ENCODE results near the gene H1-8. TPM values are rescaled to one million over a fixed set of nuclear protein-coding genes. Genes with fewer than 3 reads are reported as not detected.
A peak's percentile ranks its signal among the peaks of the same experiment; 100 is the strongest.

The H1-8 gene
- total and polyA plus RNA-seq, 9 of the 15 experiments (the other 6 are each of a cell fraction or from before 2014, with no cell fraction given), result not detected

GRCh38 chr3:129564981-129565644 is 22.1 kb downstream of the H1-8 start (continued):
- TF ChIP-seq ZNF165 (CRISPR knock-in tag; IDR thresholded peaks at IDR 0.05; ENCODE audit: borderline replicate concordance) (no peak), HNRNPL (IDR thresholded peaks at IDR 0.05; ENCODE audit: low read depth, low read length) (no peak)

DNA sequence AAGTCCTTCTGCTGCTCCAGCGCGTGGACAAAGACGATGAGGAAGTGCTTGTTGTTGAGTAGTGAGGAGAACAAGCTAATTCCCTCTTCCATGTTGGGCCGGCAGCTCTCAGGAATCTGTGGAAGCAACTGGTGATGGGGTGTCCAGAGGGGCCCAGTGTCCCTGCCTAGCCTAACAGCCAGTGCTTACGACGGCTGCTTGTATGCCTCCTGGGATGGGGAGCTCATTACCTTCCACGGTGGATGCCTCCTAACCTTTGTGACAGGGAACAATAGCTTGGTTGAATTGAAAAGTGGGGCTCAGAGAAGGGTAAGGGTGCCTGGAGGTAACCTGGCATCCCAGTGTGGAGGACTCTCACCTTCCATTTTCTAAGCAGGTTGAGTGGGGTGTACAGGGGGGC is 22.9 kb downstream of the H1-8 start:
- H3K9me3 ChIP-seq (replicated peaks; ENCODE audit: control insufficient read depth, insufficient read depth, low read depth, low read length), result no peaks in the 10 kb centered on the region
- ChIA-PET POLR2A (interaction anchor here (0.6 to 1.1 kb wide), 3 partner anchors 10 to 255 kb away, joined by 3 to 5 read pairs (median 4); no protein-coding TSS in a partner anchor), CTCF (ENCODE audit: low intra/inter-chr PET ratio) (no interaction called here)
- BruUV-seq (replicated peaks), result no TSS peak
- H3K4me1 ChIP-seq (replicated peaks in 1 of 2; ENCODE audit: control insufficient read depth in 2 of 2, insufficient read depth in 2 of 2, low read length in 2 of 2), result peaks cover 0 to 17% of the 10 kb centered on the region in 2 experiments; a peak in 2 of 5 replicates
- in situ Hi-C loops (cut with MboI) (no loop called here), intact Hi-C loops (cut with micrococcal nuclease) (no loop called here)
- WGBS (ENCODE audit: insufficient coverage, low coverage, missing lambda C conversion rate), result 83% methylated on average over 5 of the region's 7 CpGs
- H3K9me1 ChIP-seq (ENCODE audit: control insufficient read depth, insufficient read depth, low read length), result no peaks in the 10 kb centered on the region
- no peak overlapping the region for H3K4me3 ChIP-seq
- no peaks in the 10 kb centered on the region for H4K20me1 ChIP-seq (replicated peaks; ENCODE audit: control insufficient read depth, insufficient read depth, low read length)
- ATAC-seq (no peak), FAIRE-seq (no peak), DNase-seq (ENCODE audit: extremely low read depth in 1 of 4, low spot score in 3 of 4) (no peak)
- no peak overlapping the region for H3K27ac ChIP-seq (ENCODE audit: extremely low read depth, low read depth, low read length)
- H2AFZ ChIP-seq (ENCODE audit: low read depth, low read length), result no peak overlapping the region
- H3K9ac ChIP-seq (ENCODE audit: insufficient read depth in 1 of 2, low read depth in 2 of 2, low read length in 2 of 2), result peak overlapping the region in 1 of 2 experiments; percentile 52; a peak in 2 of 4 replicates
- no peaks in the 10 kb centered on the region for H3K27me3 ChIP-seq (ENCODE audit: control insufficient read depth in 2 of 2, insufficient read depth in 2 of 2, low read length in 2 of 2)
- H3K79me2 ChIP-seq (ENCODE audit: control insufficient read depth, insufficient read depth, low read length), result no peaks in the 10 kb centered on the region
- no peak overlapping the region for H3K4me2 ChIP-seq (ENCODE audit: insufficient read depth, low read length)
- peaks cover 15% of the 10 kb centered on the region; the same call in 1 of the 3 replicates for H3K36me3 ChIP-seq (ENCODE audit: control insufficient read depth, insufficient read depth, low read length)
- no peak for TF ChIP-seq ZFP1 (CRISPR knock-in tag; IDR thresholded peaks at IDR 0.05)
- TF ChIP-seq RBM25 (IDR thresholded peaks at IDR 0.05; ENCODE audit: low read depth, low read length, severe bottlenecking), result peak; percentile 80
- no peak for TF ChIP-seq HLTF (IDR thresholded peaks at IDR 0.05)
- TF ChIP-seq RREB1 (CRISPR knock-in tag; IDR thresholded peaks at IDR 0.05), result no peak
- TF ChIP-seq, protein P1, sequence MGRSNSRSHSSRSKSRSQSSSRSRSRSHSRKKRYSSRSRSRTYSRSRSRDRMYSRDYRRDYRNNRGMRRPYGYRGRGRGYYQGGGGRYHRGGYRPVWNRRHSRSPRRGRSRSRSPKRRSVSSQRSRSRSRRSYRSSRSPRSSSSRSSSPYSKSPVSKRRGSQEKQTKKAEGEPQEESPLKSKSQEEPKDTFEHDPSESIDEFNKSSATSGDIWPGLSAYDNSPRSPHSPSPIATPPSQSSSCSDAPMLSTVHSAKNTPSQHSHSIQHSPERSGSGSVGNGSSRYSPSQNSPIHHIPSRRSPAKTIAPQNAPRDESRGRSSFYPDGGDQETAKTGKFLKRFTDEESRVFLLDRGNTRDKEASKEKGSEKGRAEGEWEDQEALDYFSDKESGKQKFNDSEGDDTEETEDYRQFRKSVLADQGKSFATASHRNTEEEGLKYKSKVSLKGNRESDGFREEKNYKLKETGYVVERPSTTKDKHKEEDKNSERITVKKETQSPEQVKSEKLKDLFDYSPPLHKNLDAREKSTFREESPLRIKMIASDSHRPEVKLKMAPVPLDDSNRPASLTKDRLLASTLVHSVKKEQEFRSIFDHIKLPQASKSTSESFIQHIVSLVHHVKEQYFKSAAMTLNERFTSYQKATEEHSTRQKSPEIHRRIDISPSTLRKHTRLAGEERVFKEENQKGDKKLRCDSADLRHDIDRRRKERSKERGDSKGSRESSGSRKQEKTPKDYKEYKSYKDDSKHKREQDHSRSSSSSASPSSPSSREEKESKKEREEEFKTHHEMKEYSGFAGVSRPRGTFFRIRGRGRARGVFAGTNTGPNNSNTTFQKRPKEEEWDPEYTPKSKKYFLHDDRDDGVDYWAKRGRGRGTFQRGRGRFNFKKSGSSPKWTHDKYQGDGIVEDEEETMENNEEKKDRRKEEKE (IDR thresholded peaks at IDR 0.05; ENCODE audit: borderline replicate concordance in 1 of 2, control insufficient read depth in 1 of 2, low read depth in 2 of 2, low read length in 1 of 2), result no peak
- peak; percentile 53 for TF ChIP-seq BCOR (IDR thresholded peaks at IDR 0.05)
- TF ChIP-seq CREB1 (IDR thresholded peaks at IDR 0.05), result no peak
- no peak for TF ChIP-seq CREB1 (CRISPR knock-in tag; IDR thresholded peaks at IDR 0.05)
- no peak for TF ChIP-seq ZNF764 (CRISPR knock-in tag; IDR thresholded peaks at IDR 0.05; ENCODE audit: low read depth)
